GM18867 (cell line): ENCODE measurements around the gene ICAM5.
"Not testable (repeated sequence)": the region's sequence is repeated elsewhere in the genome, so short reads cannot be mapped to it uniquely, and the experiment has no call there.

Experiments
- ATAC-seq: cut with Tn5 transposase; IDR thresholded peaks from one replicate; pipeline ENCODE4 v1.9.1; 2021; ENCODE audit warnings: mild to moderate bottlenecking, moderate library complexity; ENCODE audit not compliant: unreplicated experiment

Gene ICAM5

DNA sequence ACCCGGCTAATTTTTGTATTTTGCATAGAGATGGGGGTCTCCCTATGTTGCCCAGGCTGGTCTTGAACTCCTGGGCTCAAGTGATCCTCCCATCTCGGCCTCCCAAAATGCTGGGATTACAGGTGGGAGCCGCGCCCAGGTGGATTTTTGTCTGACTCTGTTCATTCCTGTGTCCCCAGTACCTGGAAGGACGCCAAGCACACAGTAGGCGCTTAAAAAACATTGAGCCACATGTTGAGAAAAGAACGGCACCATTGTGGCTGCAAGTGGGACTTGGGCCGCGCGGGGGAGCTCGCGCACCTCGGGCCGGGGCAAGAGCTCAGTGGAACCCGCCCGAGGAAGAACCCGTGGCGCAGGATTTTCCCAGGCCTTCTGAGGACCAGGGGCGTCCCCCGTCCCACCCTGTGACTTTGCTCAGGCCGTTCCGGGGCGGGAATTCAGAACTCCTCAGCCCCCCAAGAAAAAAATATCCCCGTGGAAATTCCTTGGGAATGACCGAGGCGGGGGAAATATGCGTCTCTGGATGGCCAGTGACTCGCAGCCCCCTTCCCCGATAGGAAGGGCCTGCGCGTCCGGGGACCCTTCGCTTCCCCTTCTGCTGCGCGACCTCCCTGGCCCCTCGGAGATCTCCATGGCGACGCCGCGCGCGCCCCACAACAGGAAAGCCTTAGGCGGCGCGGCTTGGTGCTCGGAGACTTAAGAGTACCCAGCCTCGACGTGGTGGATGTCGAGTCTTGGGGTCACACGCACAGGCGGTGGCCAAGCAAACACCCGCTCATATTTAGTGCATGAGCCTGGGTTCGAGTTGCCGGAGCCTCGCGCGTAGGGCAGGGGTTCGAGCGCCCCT lies 20.2 kb upstream of the ICAM5 start:
- ATAC-seq, result peak; percentile 37

GRCh38 chr19:10270180-10270615 lies 19.6 kb upstream of the ICAM5 start:
- peak; percentile 52 for ATAC-seq

GRCh38 chr19:10270616-10271394 lies 18.9 kb upstream of the ICAM5 start, which contains the start of gene ICAM1:
TSS of gene ICAM1 (plus strand) at chr19:10271120. CDS start at chr19:10271160, 40 bp downstream.
- ATAC-seq, result peak; percentile 51

DNA sequence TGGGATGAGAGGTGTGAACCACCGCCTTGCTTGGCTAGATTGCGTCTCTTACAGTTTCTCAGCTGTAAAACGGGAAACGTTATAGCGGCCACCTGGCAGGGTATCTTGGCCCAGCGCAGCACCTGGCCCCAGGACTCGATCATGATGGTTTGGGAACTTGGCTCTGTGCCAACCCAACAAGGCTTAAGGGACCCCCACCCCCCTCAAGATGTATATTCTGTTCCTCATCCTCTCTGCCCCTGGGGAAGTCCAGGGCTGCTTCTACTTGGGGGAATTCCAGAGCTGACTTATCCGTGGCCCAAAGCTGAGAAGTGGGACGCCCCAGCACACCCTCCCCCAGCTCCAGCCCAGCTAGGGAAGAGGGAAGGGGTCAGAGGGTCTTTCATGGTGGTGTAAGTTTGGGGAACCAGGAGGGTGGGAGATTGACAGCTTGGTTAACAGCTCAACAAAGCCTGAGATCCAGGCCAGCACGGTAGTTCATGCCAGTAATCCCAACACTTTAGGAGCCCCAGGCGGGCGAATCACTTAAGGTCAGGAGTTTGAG lies 18.1 kb upstream of the ICAM5 start:
- peak; percentile 21 for ATAC-seq

DNA sequence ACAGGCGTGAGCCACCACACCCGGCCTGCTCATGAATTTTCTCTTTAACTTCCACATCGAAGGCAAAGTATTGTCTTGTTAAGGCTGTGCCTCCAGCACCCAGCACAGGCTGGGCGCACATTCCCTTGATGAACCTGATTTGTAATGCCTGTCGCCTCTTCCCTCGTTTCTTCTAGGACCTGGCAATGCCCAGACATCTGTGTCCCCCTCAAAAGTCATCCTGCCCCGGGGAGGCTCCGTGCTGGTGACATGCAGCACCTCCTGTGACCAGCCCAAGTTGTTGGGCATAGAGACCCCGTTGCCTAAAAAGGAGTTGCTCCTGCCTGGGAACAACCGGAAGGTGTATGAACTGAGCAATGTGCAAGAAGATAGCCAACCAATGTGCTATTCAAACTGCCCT lies 15.2 kb upstream of the ICAM5 start:
- no peak for ATAC-seq

DNA sequence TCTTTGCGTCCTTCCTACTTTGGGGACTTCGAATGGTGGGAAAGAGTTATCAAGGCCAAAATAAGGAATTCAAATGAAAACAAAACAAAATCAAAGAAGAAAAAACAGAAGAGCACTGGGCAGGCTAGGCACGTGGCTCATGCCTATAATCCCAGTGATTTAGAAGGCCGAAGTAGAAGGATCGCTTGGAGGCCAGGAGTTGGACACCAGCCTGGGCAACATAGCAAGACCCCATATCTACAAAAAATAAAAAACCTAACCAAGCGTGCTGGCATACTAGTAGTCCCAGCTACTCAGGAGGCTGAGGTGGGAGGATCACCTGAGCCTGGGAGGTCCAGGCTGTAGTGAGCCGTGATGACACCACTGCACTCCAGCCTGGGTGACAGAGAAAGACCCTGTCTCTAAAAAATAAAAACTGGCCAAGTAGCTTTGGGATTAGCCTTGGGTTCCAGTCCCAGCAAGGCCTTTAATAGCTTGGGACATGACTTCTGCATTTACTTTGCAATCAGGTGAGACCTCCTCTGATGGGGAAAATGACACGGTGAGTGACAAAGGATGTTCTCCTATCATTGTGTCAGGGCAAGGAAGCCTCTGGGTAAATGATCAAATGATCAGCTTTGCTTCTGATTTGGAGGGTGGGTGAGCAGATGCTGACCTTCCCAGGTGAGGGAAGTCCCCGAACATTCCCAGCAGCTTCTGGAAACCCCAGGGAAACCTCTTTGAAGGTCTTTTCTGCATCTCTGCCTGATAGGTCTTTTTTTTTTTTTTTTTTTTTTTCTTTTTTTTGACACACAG lies 11.8 kb upstream of the ICAM5 start:
- no peak for ATAC-seq

- no peak for ATAC-seq
Observed at GRCh38 chr19:10278935-10279334, 10.8 kb upstream of the ICAM5 start.

DNA sequence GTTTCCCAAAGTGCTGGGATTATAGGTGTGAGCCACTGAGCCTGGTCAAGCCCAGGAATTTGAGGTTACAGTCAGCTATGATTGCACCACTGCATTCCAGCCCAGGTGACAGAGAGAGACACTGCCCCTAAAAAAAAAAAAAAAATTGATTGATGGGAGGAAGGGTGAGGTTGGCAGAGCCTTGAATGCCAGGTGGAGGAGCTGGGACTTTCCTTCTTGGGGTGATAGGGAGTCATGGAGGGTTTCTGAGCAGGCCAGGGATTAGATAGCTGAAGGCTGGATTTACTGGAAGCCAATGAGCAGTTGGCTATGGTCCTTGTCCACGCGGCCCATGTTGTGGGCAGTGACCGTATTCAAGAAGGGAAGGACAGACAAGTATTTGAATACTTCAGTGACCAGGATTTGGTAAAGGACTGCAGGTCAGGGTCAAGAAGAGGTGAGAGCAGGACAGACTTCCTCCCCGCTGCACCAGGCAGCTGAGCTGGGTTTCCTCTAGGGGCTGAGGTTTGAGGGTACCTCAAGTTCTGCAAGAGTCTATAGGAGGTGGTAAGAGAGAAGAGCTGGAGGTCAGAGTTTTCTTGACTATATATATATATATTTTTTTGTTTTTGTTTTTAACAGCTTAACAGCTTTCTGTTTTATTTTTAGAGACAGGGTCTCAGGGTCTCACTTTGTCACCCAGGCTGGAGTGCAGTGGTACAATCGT lies 9.9 kb upstream of the ICAM5 start:
- ATAC-seq, result no peak

DNA sequence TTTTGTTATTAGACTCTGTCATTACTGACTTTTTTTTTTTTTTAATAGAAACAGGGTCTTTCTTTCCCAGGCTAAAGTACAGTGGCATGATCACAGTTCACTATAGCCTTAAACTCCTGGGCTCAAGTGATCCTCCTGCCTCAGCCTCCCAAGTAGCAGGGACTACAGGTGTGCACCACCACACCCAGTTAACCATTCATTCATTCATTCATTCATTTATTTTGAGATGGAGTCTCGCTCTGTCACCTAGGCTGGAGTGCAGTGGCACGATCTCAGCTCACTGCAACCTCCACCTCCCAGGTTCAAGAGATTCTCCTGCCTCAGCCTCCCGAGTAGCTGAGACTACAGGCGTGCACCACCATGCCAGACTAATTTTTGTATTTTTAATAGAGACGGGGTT lies 7.7 kb upstream of the ICAM5 start:
- ATAC-seq, result not testable (repeated sequence)

DNA sequence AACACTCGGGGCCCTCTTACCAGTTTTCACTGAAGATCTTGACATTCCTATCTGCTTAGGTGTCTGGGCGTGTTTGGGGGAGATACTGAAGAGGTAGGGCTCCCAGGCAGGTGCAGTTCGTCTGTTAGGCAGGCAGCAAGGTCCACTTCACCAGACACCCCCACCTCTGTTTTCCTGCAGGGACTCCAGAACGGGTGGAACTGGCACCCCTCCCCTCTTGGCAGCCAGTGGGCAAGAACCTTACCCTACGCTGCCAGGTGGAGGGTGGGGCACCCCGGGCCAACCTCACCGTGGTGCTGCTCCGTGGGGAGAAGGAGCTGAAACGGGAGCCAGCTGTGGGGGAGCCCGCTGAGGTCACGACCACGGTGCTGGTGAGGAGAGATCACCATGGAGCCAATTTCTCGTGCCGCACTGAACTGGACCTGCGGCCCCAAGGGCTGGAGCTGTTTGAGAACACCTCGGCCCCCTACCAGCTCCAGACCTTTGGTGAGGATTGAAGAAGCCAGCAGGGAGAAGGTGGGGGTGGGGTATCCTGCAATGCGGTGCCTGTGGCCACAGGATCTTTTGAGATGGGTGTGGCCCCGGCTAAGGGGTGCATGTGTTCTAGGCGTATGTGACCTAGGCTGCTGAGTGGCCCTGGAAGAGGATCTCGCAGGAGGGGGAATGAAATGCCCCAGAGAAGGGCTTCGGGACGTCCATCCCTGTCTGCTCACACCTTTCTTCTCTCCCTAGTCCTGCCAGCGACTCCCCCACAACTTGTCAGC lies 6.3 kb upstream of the ICAM5 start:
- no peak for ATAC-seq

DNA sequence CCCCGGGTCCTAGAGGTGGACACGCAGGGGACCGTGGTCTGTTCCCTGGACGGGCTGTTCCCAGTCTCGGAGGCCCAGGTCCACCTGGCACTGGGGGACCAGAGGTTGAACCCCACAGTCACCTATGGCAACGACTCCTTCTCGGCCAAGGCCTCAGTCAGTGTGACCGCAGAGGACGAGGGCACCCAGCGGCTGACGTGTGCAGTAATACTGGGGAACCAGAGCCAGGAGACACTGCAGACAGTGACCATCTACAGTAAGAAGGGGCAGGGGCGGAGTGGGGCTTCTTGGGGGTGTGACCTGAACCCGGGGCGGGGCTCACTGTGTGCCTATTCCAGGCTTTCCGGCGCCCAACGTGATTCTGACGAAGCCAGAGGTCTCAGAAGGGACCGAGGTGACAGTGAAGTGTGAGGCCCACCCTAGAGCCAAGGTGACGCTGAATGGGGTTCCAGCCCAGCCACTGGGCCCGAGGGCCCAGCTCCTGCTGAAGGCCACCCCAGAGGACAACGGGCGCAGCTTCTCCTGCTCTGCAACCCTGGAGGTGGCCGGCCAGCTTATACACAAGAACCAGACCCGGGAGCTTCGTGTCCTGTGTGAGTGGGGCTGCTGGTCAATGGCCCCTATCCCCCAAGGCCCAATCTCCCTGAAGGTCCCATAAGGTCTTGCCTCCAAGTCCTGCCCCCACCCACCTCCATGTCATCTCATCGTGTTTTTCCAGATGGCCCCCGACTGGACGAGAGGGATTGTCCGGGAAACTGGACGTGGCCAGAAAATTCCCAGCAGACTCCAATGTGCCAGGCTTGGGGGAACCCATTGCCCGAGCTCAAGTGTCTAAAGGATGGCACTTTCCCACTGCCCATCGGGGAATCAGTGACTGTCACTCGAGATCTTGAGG lies 5.4 kb upstream of the ICAM5 start:
- ATAC-seq, result no peak

GRCh38 chr19:10284960-10285278 lies 4.8 kb upstream of the ICAM5 start:
- no peak for ATAC-seq

DNA sequence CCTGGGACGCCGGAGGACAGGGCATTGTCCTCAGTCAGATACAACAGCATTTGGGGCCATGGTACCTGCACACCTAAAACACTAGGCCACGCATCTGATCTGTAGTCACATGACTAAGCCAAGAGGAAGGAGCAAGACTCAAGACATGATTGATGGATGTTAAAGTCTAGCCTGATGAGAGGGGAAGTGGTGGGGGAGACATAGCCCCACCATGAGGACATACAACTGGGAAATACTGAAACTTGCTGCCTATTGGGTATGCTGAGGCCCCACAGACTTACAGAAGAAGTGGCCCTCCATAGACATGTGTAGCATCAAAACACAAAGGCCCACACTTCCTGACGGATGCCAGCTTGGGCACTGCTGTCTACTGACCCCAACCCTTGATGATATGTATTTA lies 4.4 kb upstream of the ICAM5 start:
- no peak for ATAC-seq

DNA sequence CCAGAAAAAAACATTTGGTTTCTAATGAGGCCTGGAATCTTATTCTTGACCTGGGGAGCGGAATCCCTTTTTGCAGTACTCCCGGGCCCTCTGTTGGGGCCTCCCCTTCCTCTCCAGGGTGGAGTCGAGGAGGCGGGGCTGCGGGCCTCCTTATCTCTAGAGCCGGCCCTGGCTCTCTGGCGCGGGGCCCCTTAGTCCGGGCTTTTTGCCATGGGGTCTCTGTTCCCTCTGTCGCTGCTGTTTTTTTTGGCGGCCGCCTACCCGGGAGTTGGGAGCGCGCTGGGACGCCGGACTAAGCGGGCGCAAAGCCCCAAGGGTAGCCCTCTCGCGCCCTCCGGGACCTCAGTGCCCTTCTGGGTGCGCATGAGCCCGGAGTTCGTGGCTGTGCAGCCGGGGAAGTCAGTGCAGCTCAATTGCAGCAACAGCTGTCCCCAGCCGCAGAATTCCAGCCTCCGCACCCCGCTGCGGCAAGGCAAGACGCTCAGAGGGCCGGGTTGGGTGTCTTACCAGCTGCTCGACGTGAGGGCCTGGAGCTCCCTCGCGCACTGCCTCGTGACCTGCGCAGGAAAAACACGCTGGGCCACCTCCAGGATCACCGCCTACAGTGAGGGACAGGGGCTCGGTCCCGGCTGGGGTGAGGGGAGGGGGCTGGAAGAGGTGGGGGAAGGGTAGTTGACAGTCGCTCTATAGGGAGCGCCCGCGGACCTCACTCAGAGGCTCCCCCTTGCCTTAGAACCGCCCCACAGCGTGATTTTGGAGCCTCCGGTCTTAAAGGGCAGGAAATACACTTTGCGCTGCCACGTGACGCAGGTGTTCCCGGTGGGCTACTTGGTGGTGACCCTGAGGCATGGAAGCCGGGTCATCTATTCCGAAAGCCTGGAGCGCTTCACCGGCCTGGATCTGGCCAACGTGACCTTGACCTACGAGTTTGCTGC lies 2.7 kb upstream of the ICAM5 start, which contains the start of gene ICAM4:
Gene ICAM4 (plus strand): TSS at position 153 of the 935 bp plus-strand sequence. CDS start 58 bp downstream, at position 211.
- no peak for ATAC-seq

DNA sequence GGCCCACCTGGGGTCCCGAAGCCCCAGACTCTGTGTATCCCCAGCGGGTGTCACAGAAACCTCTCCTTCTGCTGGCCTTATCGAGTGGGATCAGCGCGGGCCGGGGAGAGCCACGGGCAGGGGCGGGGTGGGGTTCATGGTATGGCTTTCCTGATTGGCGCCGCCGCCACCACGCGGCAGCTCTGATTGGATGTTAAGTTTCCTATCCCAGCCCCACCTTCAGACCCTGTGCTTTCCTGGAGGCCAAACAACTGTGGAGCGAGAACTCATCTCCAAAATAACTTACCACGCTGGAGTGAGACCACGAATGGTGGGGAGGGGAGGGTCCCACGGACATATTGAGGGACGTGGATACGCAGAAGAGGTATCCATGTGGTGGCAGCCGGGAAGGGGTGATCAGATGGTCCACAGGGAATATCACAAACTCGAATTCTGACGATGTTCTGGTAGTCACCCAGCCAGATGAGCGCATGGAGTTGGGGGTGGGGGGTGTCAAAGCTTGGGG lies 1.0 kb upstream of the ICAM5 start:
- no peak for ATAC-seq

DNA sequence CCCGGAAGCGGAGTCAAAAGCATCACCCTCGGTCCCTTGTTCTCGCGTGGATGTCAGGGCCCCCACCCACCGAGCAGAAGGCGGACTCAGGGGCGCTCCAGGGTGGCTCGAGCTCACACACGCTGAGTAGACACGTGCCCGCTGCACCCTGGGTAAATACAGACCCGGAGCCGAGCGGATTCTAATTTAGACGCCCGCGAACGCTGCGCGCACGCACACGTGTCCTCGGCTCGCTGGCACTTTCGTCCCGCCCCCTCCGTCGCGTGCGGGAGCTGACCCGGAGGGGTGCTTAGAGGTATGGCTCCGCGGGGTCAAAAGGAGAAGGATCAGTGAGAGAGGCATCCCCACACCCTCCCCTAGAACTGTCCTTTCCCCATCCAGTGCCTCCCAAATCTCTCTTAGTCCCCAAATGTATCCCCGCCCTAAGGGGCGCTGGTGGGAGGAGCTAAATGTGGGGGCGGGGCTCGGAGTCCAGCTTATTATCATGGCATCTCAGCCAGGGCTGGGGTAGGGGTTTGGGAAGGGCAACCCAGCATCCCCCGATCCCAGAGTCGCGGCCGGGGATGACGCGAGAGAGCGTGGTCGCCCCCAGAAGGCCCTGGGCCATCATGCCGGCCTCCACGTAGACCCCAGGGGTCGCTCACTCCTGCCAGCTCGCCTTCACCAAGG lies 451 bp upstream of the ICAM5 start:
- ATAC-seq, result peak; percentile 26
